GM12891 (cell line): Measurements from ENCODE around the gene PSMB3.

Source experiments
- POLR2A ChIP-seq: IDR thresholded peaks from 2 replicates; pipeline ENCODE4 v1.6.1; 2011; ENCODE audit warnings: low read depth, low read length, control low read depth
- POLR2AphosphoS5 ChIP-seq: IDR thresholded peaks from 2 replicates; pipeline ENCODE4 v1.6.1; 2011; ENCODE audit warnings: low read depth, low read length, control low read depth
- SPI1 ChIP-seq: IDR thresholded peaks from 2 replicates; pipeline ENCODE4 v1.6.1; 2011; ENCODE audit warnings: low read depth, low read length, control low read depth
- TAF1 ChIP-seq: IDR thresholded peaks from 2 replicates; pipeline ENCODE4 v1.6.1; 2011; ENCODE audit warnings: low read depth, low read length, control low read depth

- no peak for TF ChIP-seq POLR2A
- no peak for TF ChIP-seq POLR2AphosphoS5
- TF ChIP-seq TAF1, result no peak
- no peak for TF ChIP-seq SPI1
Observed at GRCh38 chr17:38797158-38797490, 44.6 kb downstream of the PSMB3 start.
